ENCODE measurements around the gene TBXAS1. TPM values are rescaled to one million over a fixed set of nuclear protein-coding genes. Genes with fewer than 3 reads are reported as not detected.

The TBXAS1 gene
- total and polyA plus RNA-seq, 2 donors (not counting 3 experiments of a cell fraction or from before 2014, with no cell fraction given): 2.1 to 4.3 TPM

DNA sequence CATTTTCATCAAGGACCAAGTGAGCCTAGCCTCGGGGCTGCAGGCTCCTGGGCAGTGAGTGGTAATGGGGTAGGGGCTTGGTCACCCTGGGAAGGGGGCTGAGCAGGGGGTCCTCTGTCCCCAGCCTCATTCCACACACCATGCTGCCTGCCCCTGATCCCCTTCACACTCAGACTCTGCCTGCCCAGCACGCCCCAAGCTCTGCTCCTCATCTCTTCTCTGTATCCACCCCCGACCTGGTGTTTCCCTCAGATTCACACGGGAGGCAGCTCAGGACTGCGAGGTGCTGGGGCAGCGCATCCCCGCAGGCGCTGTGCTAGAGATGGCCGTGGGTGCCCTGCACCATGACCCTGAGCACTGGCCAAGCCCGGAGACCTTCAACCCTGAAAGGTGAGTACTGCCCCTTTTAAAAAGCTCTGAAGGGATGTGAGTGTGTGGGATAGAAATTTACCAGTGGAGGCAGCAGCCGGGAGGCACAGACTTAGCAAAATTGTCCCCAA is 186.5 kb downstream of the TBXAS1 start:
- Histone ChIP-seq H3K27me3 (ENCODE audit: control insufficient read depth in 2 of 2, insufficient read depth in 2 of 2, low read length in 2 of 2) (peaks cover 0 to 3% of the 10 kb centered on the region in 2 experiments), H4K20me1 (replicated peaks; ENCODE audit: control insufficient read depth, extremely low read depth, insufficient read depth, low read length) (no peaks in the 10 kb centered on the region), H3K9me3 (replicated peaks; ENCODE audit: control insufficient read depth, insufficient read depth, low read length) (no peaks in the 10 kb centered on the region), H3K4me2 (ENCODE audit: insufficient read depth, low read length) (no peak overlapping the region), H3K27ac (ENCODE audit: insufficient read depth, low read depth, low read length) (no peak overlapping the region), H3K9me1 (replicated peaks; ENCODE audit: control insufficient read depth, extremely low read depth, insufficient read depth, low read length) (no peaks in the 10 kb centered on the region), H2AFZ (ENCODE audit: low read depth, low read length) (no peak overlapping the region), H3K79me2 (ENCODE audit: control insufficient read depth, insufficient read depth, low read length) (no peaks in the 10 kb centered on the region), H3K9ac (replicated peaks; ENCODE audit: extremely low read depth, insufficient read depth, low read length) (no peak overlapping the region), H3K4me1 (ENCODE audit: control insufficient read depth, extremely low read depth, insufficient read depth, low read length) (no peaks in the 10 kb centered on the region), H3K4me3 (replicated peaks in 1 of 3; ENCODE audit: insufficient read depth in 1 of 3, low read depth in 1 of 3, low read length in 3 of 3) (no peak overlapping the region), H3K36me3 (ENCODE audit: control insufficient read depth in 2 of 2, extremely low read depth in 1 of 2, insufficient read depth in 2 of 2, low read length in 2 of 2) (no peaks in the 10 kb centered on the region)
- no peak for FAIRE-seq
- no peak for DNase-seq (ENCODE audit: low read depth, low spot score)
- ChIA-PET CTCF (no interaction called here), POLR2A (no interaction called here)
- dilution Hi-C loops (cut with MboI; ENCODE audit: extremely low pct_ligation_motif_present, low sequenced_read_pairs) (loop anchor here (25.0 kb wide), 1 partner anchor 403 kb away; no protein-coding TSS in a partner anchor), intact Hi-C loops (cut with micrococcal nuclease) (no loop called here)
- no peak for TF ChIP-seq MAX (IDR thresholded peaks at IDR 0.05; ENCODE audit: insufficient read depth, insufficient read length)
- no peak for TF ChIP-seq FOS (IDR thresholded peaks at IDR 0.05; ENCODE audit: borderline replicate concordance, insufficient read depth, low read length)
- TF ChIP-seq GATA2 (IDR thresholded peaks at IDR 0.05; ENCODE audit: insufficient read depth, insufficient read length, low read depth, low read length): no peak
- no peak for TF ChIP-seq EZH2 (IDR thresholded peaks at IDR 0.05; ENCODE audit: borderline replicate concordance, low read depth, low read length, severe bottlenecking)
- no peak for TF ChIP-seq MYC (IDR thresholded peaks at IDR 0.05; ENCODE audit: low read depth, low read length)
- no peak for TF ChIP-seq POLR2AphosphoS5 (IDR thresholded peaks at IDR 0.05; ENCODE audit: insufficient read depth, low read depth, low read length)
- TF ChIP-seq JUN (IDR thresholded peaks at IDR 0.05; ENCODE audit: borderline replicate concordance, insufficient read depth, insufficient read length, low read depth): no peak
- no peak for TF ChIP-seq CTCF (IDR thresholded peaks at IDR 0.05; ENCODE audit: extremely low read depth in 1 of 2, insufficient read depth in 1 of 2, low read depth in 1 of 2, low read length in 2 of 2)
- no peak for TF ChIP-seq POLR2A (IDR thresholded peaks at IDR 0.05; ENCODE audit: low read depth, low read length)
- BruUV-seq (replicated peaks): no TSS peak
